OCI-LY3 (cell line): ENCODE data around the gene PCP2.

Source experiments
- H2AFZ ChIP-seq: fragments of 200-600, 300-600 bp; shearing (Covaris generic); 2 replicates; pipeline ENCODE4 v1.6.0; 2014; ENCODE audit warnings: antibody characterized with exemption, low read depth, low read length
- H3K27ac ChIP-seq: fragments of 200-600, 300-600 bp; sonication (generic); 2 replicates; pipeline ENCODE4 v1.5.1; 2014; ENCODE audit warnings: mild to moderate bottlenecking, low read length, moderate library complexity, mixed read lengths
- H3K27me3 ChIP-seq: fragments of 200-600, 300-600 bp; sonication (generic); 2 replicates; pipeline ENCODE4 v1.6.1; 2014; ENCODE audit warnings: low read depth, low read length, mixed read lengths
- H3K36me3 ChIP-seq: fragments of 200-600, 300-600 bp; sonication (generic); replicated peaks from 2 replicates; pipeline ENCODE3; 2014; ENCODE audit warnings: low read depth, low read length, mixed read lengths
- H3K4me1 ChIP-seq: fragments of 300-600, 200-600 bp; sonication (generic); 2 replicates; pipeline ENCODE4 v1.6.1; 2014; ENCODE audit warnings: low read length, mixed read lengths
- H3K4me2 ChIP-seq: fragments of 200-600, 300-600 bp; sonication (generic); 2 replicates; pipeline ENCODE4 v1.6.1; 2014; ENCODE audit warnings: low read length, mixed read lengths
- H3K4me3 ChIP-seq: fragments of 300-600, 200-600 bp; sonication (generic); 2 replicates; pipeline ENCODE4 v1.5.1; 2014; ENCODE audit warnings: antibody characterized with exemption, mild to moderate bottlenecking, low read length, moderate library complexity
- H3K79me2 ChIP-seq: fragments of 300-600, 200-600 bp; shearing (Covaris generic); 2 replicates; pipeline ENCODE4 v1.6.1; 2014; ENCODE audit warnings: mild to moderate bottlenecking, low read length, mixed read lengths
- H3K9ac ChIP-seq: fragments of 300-600, 200-600 bp; shearing (Covaris generic); 2 replicates; pipeline ENCODE4 v1.6.0; 2014; ENCODE audit warnings: mild to moderate bottlenecking, low read length, moderate library complexity
- H3K9me3 ChIP-seq: fragments of 200-600, 300-600 bp; shearing (Covaris generic); 2 replicates; pipeline ENCODE4 v1.6.1; 2014; ENCODE audit warnings: low read length, mixed read lengths; ENCODE audit not compliant: insufficient read depth
- H4K20me1 ChIP-seq: fragments of 200-600, 300-600 bp; sonication (generic); 2 replicates; pipeline ENCODE4 v1.6.1; 2016; ENCODE audit warnings: low read length, mixed read lengths; ENCODE audit not compliant: insufficient read depth
- EZH2phosphoT487 ChIP-seq: fragments of 200-600 bp; shearing (Covaris generic); IDR thresholded peaks from 2 replicates; pipeline ENCODE4 v1.6.1; 2018; ENCODE audit warnings: antibody characterized with exemption, mixed run types, low read depth
- TF ChIP-seq, protein P1 (sequence below): fragments of 200-600, 300-600 bp; sonication (generic); IDR thresholded peaks from 2 replicates; pipeline ENCODE4 v1.5.1; 2014; ENCODE audit warnings: antibody characterized with exemption, low read length, low read depth

The PCP2 gene

DNA sequence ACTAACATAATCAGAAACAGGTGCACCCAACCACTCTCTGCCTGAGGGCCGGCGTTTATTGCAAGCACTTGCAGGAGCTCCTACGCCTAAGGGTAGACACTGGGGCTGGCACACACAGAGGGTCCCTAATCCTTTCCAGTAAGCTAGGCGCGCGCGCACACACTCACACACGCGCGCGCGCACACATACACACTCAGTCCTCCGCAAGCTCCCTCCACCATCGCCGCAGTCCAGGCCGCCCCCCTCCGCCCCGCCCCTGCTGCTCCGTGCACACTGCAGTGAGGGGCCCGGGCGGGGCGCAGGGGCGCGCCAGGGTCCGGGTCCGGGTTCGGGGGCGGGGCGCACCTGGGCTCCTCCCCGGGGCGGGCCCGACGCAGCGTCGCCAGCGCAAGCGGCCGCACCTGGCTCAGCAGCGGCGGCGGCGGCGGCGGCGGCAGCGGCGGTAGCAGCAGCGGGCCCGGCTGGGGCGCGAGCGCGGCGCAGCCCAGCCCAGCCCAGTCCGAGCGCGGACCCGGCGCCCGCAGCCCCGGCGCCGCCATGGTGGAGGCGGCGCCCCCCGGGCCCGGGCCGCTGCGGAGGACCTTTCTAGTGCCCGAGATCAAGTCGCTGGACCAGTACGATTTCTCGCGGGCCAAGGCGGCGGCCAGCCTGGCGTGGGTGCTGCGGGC, 37.9 kb downstream of the PCP2 start, which contains the start of gene CAMSAP3:
Gene CAMSAP3 (plus strand): TSS at position 398 of the 668 bp plus-strand sequence. CDS start 140 bp downstream, at position 538.
- Histone ChIP-seq H3K27ac (no peak within 1 kb of the TSS), H3K4me2 (peak within 1 kb of the TSS; percentile 75), H3K36me3 (no peaks in the 10 kb centered on the region), H3K79me2 (no peaks in the 10 kb centered on the region), H3K4me3 (peak within 1 kb of the TSS; percentile 74), H3K4me1 (no peaks in the 10 kb centered on the region), H4K20me1 (no peaks in the 10 kb centered on the region), H3K9me3 (no peaks in the 10 kb centered on the region), H2AFZ (no peak within 1 kb of the TSS; the same call in 1 of the 2 replicates), H3K9ac (peak within 1 kb of the TSS; percentile 36; the same call in 1 of the 2 replicates), H3K27me3 (peaks cover 4% of the 10 kb centered on the region)
- no peak for TF ChIP-seq EZH2phosphoT487
- TF ChIP-seq, protein P1, sequence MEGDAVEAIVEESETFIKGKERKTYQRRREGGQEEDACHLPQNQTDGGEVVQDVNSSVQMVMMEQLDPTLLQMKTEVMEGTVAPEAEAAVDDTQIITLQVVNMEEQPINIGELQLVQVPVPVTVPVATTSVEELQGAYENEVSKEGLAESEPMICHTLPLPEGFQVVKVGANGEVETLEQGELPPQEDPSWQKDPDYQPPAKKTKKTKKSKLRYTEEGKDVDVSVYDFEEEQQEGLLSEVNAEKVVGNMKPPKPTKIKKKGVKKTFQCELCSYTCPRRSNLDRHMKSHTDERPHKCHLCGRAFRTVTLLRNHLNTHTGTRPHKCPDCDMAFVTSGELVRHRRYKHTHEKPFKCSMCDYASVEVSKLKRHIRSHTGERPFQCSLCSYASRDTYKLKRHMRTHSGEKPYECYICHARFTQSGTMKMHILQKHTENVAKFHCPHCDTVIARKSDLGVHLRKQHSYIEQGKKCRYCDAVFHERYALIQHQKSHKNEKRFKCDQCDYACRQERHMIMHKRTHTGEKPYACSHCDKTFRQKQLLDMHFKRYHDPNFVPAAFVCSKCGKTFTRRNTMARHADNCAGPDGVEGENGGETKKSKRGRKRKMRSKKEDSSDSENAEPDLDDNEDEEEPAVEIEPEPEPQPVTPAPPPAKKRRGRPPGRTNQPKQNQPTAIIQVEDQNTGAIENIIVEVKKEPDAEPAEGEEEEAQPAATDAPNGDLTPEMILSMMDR, result no peak

DNA sequence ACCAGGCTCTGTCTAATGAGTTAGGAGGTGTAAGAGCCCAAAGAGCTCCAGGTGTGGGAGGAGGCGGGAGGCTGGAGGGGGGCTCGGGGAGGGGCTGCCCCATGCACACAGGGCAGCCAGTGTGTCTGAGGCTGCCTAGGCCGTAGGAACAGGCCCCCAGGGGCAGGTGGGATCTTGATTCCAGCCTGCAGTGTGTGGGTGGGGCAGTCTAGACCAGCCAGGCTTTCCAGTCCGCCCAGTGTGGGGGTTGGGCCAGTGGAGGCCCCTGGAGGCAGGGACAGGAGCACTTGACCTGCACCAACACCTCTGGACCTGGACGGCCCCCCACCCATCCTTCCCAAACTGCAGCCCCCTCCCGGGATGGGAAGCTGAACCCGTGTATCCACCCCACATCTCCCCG, 43.3 kb downstream of the PCP2 start:
- Histone ChIP-seq H3K27me3 (peaks cover 2% of the 10 kb centered on the region), H3K4me2 (no peak overlapping the region), H3K4me3 (no peak overlapping the region), H3K36me3 (no peaks in the 10 kb centered on the region), H3K4me1 (no peaks in the 10 kb centered on the region), H2AFZ (no peak overlapping the region), H3K27ac (no peak overlapping the region), H3K9me3 (no peaks in the 10 kb centered on the region), H3K79me2 (no peaks in the 10 kb centered on the region), H3K9ac (no peak overlapping the region), H4K20me1 (no peaks in the 10 kb centered on the region)
- TF ChIP-seq, protein P1, result no peak
- TF ChIP-seq EZH2phosphoT487, result no peak

DNA sequence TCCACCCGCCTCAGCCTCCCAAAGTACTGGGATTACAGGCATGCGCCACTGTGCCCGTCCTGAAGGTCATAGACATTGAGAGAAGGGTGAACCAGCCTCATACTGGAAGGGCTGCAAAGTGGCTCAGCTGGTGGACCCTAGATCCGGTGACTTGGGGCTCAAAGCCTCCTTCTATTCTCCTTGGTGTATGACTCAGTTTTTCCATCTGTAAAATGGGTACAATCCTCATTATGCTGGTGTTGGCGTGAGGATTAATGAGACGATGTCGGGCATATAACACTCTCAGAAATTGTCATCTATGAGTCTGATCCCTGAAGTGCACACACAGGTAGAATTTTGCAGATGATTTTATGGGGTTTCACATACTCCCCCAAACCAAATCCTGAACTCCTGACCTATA, 43.7 kb downstream of the PCP2 start:
- TF ChIP-seq EZH2phosphoT487, result no peak
- TF ChIP-seq, protein P1, result no peak
- H3K9ac ChIP-seq, result no peak overlapping the region
- H3K36me3 ChIP-seq, result no peaks in the 10 kb centered on the region
- H2AFZ ChIP-seq, result no peak overlapping the region
- no peaks in the 10 kb centered on the region for H4K20me1 ChIP-seq
- no peaks in the 10 kb centered on the region for H3K9me3 ChIP-seq
- H3K4me3 ChIP-seq, result no peak overlapping the region
- no peak overlapping the region for H3K4me2 ChIP-seq
- no peak overlapping the region for H3K27ac ChIP-seq
- H3K4me1 ChIP-seq, result no peaks in the 10 kb centered on the region
- no peaks in the 10 kb centered on the region for H3K79me2 ChIP-seq
- H3K27me3 ChIP-seq, result no peaks in the 10 kb centered on the region

DNA sequence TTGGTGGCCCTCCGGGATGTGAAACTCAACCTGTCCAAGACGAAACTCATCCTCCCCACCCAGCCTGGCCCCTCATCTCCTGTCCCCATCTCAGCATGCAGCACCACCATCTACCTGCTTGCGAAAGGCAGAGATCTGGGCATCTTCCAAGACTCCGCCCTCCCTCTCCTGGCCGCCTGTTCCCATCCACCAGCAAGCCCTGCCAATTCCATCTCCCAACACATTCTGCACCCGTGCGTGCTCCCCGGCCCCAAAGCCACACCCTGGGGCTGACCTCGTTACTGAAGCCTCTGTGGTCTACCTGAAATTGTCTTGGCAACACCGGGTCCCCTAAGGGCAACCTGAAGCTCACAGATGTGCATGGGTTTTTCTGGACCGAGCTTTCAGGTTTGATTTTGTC, 51.1 kb downstream of the PCP2 start:
- H3K4me1 ChIP-seq, result no peaks in the 10 kb centered on the region
- H3K4me2 ChIP-seq, result no peak overlapping the region
- no peaks in the 10 kb centered on the region for H3K36me3 ChIP-seq
- H3K27me3 ChIP-seq, result no peaks in the 10 kb centered on the region; the same call in 1 of the 2 replicates
- H3K79me2 ChIP-seq, result no peaks in the 10 kb centered on the region
- H3K4me3 ChIP-seq, result no peak overlapping the region
- no peak overlapping the region for H3K9ac ChIP-seq
- TF ChIP-seq, protein P1, result no peak
- TF ChIP-seq EZH2phosphoT487, result no peak
- no peak overlapping the region for H2AFZ ChIP-seq
- no peak overlapping the region for H3K27ac ChIP-seq
- no peaks in the 10 kb centered on the region for H3K9me3 ChIP-seq
- no peaks in the 10 kb centered on the region for H4K20me1 ChIP-seq
